ENCODE data around the gene ADISSP.

- no peak for TF ChIP-seq GABPA (IDR thresholded peaks at IDR 0.05; ENCODE audit: borderline replicate concordance, insufficient read depth, low read length)
- no peak for TF ChIP-seq JUND (IDR thresholded peaks at IDR 0.05; ENCODE audit: low read length)
Measured at GRCh38 chr20:3728876-3729275, 38.7 kb downstream of the ADISSP start.
